ENCODE data around the gene VCPKMT. TPM values are rescaled to one million over a fixed set of nuclear protein-coding genes. Genes with fewer than 3 reads are reported as not detected.

VCPKMT gene
- total RNA-seq, 1 experiment from 2014 or later = 1.3 TPM

DNA sequence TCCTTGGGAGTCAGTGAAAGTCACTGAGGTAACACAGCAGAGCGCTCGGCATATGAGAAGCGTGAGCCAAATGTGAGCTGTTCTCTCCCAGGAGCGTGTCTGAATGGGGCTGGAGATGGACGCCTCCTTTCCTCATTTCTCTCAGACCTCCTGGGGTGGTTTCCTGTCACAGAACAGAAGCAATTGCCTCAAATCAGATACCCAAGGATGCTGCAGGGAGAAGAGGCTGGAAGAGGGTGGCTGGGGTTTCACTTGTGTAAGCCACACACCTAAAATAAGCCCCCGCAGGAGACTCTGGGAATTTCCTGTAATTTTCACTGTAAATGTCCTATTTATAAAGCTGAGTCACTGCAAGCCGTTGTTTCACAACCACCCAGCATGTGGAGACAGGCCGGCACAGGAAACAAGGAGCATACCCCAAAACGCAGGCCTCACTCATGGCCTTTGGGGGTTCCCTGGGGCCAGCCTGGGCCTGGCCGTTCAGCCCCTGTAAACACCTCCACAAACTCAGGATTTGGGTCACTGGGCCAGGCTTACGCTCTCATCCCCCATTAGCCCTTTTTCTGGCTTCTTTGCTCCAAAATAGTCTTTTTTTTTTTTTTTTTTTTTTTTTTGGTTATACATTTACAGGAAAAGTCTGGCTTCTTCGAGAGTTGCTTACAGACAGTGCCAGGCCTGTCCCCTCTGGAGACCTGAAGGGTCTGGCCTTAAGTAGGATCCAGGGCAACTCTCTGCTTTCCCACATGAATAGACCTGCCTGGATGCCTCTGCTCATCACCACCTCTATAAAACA lies 55.3 kb downstream of the VCPKMT start:
- DNase-seq = peak; percentile 68
- Histone ChIP-seq H3K27me3 (no peaks in the 10 kb centered on the region), H3K4me3 (no peak overlapping the region), H3K9me3 (no peaks in the 10 kb centered on the region), H3K36me3 (no peaks in the 10 kb centered on the region)

DNA sequence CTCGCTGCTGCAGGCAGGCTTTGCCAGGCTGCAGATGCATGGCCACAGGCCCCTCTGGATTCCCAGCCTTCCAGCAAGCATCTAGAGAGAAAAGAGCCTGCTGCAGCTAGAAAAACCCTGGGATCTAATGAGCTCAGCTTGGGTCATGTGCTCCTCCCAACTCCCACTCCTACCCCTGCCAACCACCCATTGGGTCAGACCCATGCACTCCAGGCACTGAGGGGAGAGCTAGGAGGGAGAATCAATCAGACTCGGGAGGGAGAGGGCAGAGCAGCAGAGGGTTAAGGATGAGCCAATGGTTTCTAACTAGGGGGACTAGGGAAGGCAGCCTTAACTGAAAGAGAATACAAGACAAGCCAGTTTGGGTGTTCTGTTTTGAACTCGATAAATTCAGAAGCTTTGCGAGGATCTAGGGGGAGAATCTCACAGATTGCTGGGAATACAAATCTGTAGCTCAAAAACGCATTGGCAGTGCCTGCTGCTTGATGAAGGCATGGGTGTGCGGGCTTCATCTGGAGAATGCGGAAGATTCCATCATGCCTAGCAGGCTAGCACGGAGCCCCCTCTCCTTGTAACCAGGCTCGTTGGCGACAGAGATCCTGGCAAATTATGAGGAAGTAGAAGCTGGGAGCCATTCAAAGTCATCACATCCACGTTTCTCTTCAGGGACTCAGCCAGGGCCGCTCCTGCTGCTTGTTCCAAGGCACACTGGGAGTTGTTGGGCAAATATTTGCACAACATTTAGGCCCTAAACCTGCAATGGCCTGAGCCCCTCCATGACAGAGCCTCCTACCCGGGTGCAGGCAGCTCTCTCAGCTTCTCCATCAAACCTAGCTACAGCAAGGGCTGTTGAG lies 56.4 kb downstream of the VCPKMT start:
- no peaks in the 10 kb centered on the region for H3K9me3 ChIP-seq
- DNase-seq = no peak
- no peaks in the 10 kb centered on the region for H3K27me3 ChIP-seq
- H3K4me3 ChIP-seq = no peak overlapping the region
- H3K36me3 ChIP-seq = no peaks in the 10 kb centered on the region

Other genes starting within 250 kb of the VCPKMT start
- gene ARF6, start 223.5 kb downstream of the VCPKMT start, total RNA-seq (2014; rRNA removed; shearing (Covaris generic); ENCODE audit: low replicate concordance) = 24.1 and 32.6 TPM in 2 replicates
- gene SOS2, start 115.0 kb upstream of the VCPKMT start, total RNA-seq (2014; rRNA removed; shearing (Covaris generic); ENCODE audit: low replicate concordance) = 3.4 and 5.5 TPM in 2 replicates
- 10.4 and 12.5 TPM in 2 replicates for gene L2HGDH, start 195.7 kb upstream of the VCPKMT start, total RNA-seq (2014; rRNA removed; shearing (Covaris generic); ENCODE audit: low replicate concordance)
- gene DMAC2L, start 195.8 kb upstream of the VCPKMT start, total RNA-seq (2014; rRNA removed; shearing (Covaris generic); ENCODE audit: low replicate concordance) = 4.6 and 6.4 TPM in 2 replicates

Measured in MG63 (cell line).